ENCODE results near the gene CHST12. TPM values are rescaled to one million over a fixed set of nuclear protein-coding genes. Genes with fewer than 3 reads are reported as not detected.
A peak's percentile ranks its signal among the peaks of the same experiment; 100 is the strongest.
"Not testable (repeated sequence)": the region's sequence is repeated elsewhere in the genome, so short reads cannot be mapped to it uniquely, and the experiment has no call there.

CHST12 gene
- 17.6 TPM for polyA plus RNA-seq (2013, experiment 1 of 2; ENCODE audit: insufficient read length)
- polyA plus RNA-seq (2013, experiment 2 of 2; ENCODE audit: insufficient read length), result 17.3 TPM

- DNase-seq, result peak; percentile 95
Measured at GRCh38 chr7:2403014-2403717, at the start of gene CHST12. Gene CHST12 (plus strand): TSS chr7:2403611. CDS start chr7:2432640, 29,029 bp downstream.

- DNase-seq, result peak; percentile 91
Measured at GRCh38 chr7:2353936-2354185, 49.5 kb upstream of the CHST12 start.

- peak; percentile 96 for DNase-seq
Measured at GRCh38 chr7:2354186-2354938, 49.0 kb upstream of the CHST12 start, which contains the start of gene EIF3B. Gene EIF3B (plus strand): TSS chr7:2354827. CDS start chr7:2354922, 95 bp downstream.

GRCh38 chr7:2354939-2355704, 48.3 kb upstream of the CHST12 start:
- peak; percentile 17 for DNase-seq

- no peak for DNase-seq
Measured at GRCh38 chr7:2355705-2356008, 47.8 kb upstream of the CHST12 start.

GRCh38 chr7:2357165-2357564, 46.2 kb upstream of the CHST12 start:
- no peak for DNase-seq

- DNase-seq, result no peak
Measured at GRCh38 chr7:2357571-2357970, 45.8 kb upstream of the CHST12 start.

- no peak for DNase-seq
Measured at GRCh38 chr7:2358968-2359527, 44.4 kb upstream of the CHST12 start.

GRCh38 chr7:2359610-2360009, 43.8 kb upstream of the CHST12 start:
- DNase-seq, result no peak

GRCh38 chr7:2360796-2361195, 42.6 kb upstream of the CHST12 start:
- DNase-seq, result no peak

GRCh38 chr7:2362385-2363088, 40.9 kb upstream of the CHST12 start:
- no peak for DNase-seq

- no peak for DNase-seq
Measured at GRCh38 chr7:2369139-2369538, 34.3 kb upstream of the CHST12 start.

GRCh38 chr7:2371329-2371728, 32.1 kb upstream of the CHST12 start:
- no peak for DNase-seq

GRCh38 chr7:2372724-2373123, 30.7 kb upstream of the CHST12 start:
- DNase-seq, result no peak

GRCh38 chr7:2373124-2373556, 30.3 kb upstream of the CHST12 start:
- peak; percentile 11 for DNase-seq

- no peak for DNase-seq
Measured at GRCh38 chr7:2373646-2374045, 29.8 kb upstream of the CHST12 start.

GRCh38 chr7:2374401-2374800, 29.0 kb upstream of the CHST12 start:
- no peak for DNase-seq

- no peak for DNase-seq
Measured at GRCh38 chr7:2374830-2375728, 28.3 kb upstream of the CHST12 start.

- DNase-seq, result no peak
Measured at GRCh38 chr7:2376351-2377154, 26.9 kb upstream of the CHST12 start.

- not testable (repeated sequence) for DNase-seq
Measured at GRCh38 chr7:2377492-2377891, 25.9 kb upstream of the CHST12 start.
